Measurements from ENCODE around the gene TCF4.

The TCF4 gene

DNA sequence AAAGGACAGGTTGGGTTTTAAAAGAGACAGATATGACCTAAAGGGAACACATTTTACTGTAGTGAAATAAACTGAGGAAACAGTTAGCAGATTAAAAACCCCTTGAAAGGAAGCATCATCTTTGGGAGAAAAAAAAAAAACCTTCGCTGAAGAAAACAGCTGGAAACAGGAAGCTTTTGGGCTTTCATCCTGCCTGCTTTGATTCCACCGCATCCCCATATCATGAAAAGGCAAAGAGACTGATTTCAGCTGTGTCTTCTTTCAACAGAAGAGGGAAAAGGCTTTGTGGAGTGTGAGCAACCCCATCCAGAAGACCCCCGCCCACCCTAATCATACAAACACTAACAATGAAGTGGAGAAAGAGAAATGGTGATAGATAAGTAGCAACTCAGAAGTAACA, 86.4 kb downstream of the TCF4 start:
- DNase-seq: no peak

- no peak for DNase-seq
Observed at GRCh38 chr18:55500316-55501086, 87.5 kb downstream of the TCF4 start.

DNA sequence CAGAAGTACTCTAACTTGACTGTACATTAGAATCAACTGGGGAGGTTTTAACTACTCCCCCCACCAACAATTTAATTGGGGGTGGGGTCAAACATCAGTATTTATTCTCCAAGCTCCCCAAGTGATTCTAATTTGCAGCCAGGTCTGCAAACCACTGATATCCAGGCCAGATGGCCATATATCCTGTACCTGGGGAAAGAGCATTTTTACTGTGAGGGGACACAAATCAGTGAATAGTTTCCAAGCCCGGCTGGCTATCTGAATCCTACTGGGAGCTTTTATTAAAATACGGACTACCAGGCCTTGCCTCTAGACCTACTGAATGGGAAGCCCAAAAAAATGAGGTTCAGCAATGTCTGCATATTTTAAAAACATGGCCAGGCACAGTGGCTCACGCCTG, 88.5 kb downstream of the TCF4 start:
- no peak for DNase-seq

DNA sequence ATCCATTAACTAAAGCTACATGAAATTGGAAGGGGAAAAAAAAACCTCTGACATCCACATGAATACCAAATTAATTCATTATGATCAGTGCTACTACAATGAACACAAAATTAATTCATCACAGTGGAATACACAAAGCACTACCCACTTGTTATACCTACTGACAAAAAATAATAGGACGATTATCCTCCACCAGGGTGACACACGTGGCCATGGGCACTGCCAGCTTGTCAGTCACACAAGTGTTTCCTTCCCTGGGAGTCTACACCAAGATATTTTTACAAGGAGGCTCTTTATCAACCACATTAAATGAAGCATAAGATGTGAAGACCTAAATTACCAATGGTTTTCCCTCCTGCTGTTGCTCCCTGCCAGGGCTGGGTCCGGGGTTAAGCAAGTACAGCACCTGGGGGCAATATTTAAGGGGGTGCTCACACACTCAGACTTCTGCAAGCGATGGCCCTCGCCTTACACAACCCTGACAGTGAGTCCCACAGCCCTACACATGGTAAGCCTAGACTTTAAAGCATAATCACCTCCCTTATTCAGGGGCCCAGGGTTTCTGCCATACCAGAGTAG, 90.1 kb downstream of the TCF4 start:
- no peak for DNase-seq

DNA sequence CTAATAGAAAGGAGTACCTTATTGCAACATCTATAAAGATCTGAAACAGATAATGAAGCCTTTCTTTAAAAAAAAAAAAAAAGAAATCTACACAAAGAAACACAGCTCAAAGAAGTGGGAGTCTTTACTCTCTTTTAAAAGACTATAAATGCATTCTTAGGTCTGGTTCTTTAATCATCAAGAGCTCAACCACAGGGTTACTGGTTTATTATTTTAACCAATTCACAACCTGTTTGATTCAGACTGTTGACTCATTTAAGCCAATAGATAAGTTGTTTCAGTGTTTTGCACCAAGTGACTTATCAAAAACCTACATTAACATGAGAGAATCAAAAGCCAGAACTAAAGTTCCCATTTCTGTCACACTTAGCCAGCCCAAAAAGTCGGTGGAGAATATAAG, 93.1 kb downstream of the TCF4 start:
- no peak for DNase-seq

- DNase-seq: no peak
Observed at GRCh38 chr18:55494441-55494840, 93.6 kb downstream of the TCF4 start.

- DNase-seq: no peak
Observed at GRCh38 chr18:55491616-55492015, 96.4 kb downstream of the TCF4 start.

GRCh38 chr18:55489034-55489986, 98.7 kb downstream of the TCF4 start:
- DNase-seq: peak; percentile 58

GRCh38 chr18:55488473-55488872, 99.5 kb downstream of the TCF4 start:
- DNase-seq: no peak

- no peak for DNase-seq
Observed at GRCh38 chr18:55487997-55488396, 100.0 kb downstream of the TCF4 start.

- DNase-seq: no peak
Observed at GRCh38 chr18:55486936-55487335, 101.1 kb downstream of the TCF4 start.

DNA sequence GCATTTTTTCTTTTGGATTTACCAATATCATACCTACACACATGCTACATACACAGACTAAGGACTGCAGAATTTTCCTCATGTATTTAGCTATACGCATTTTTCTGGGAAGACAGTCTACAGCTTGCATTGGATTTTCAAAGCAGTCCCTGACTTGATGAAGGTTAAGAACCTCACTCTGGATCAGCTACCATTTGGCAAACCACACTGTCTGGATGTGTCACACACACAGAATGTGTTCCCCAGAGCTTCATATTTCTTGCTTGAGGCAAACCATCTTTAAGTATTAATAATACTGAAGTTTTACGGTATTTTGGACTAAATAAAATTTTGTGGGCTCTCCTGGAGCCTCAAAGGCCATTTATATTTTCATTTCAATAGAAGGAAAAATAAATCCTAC, 102.3 kb downstream of the TCF4 start:
- no peak for DNase-seq

DNA sequence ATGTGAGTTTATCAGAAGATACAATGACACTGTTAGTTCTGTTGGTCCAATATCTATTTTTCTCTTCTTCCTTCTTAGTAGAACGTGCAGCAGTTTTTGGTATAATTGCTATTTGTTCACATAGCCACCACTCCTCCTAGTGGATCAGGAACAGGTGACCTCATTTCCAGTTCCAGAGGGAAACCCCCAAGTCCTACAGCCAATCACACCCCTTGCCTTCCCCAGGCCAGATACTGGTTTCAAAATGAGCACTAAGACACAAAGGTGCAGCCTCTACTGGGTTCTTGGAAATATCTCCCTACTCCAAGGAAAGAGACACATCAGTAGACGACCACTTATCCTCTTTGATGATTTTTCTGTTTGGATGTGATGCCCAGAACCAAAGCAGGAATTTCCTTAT, 103.2 kb downstream of the TCF4 start:
- no peak for DNase-seq

GRCh38 chr18:55483266-55483871, 104.6 kb downstream of the TCF4 start:
- no peak for DNase-seq

GRCh38 chr18:55479656-55480420, 108.2 kb downstream of the TCF4 start:
- no peak for DNase-seq

GRCh38 chr18:55477860-55478581, 110.0 kb downstream of the TCF4 start:
- no peak for DNase-seq

GRCh38 chr18:55477499-55477859, 110.5 kb downstream of the TCF4 start:
- no peak for DNase-seq

DNA sequence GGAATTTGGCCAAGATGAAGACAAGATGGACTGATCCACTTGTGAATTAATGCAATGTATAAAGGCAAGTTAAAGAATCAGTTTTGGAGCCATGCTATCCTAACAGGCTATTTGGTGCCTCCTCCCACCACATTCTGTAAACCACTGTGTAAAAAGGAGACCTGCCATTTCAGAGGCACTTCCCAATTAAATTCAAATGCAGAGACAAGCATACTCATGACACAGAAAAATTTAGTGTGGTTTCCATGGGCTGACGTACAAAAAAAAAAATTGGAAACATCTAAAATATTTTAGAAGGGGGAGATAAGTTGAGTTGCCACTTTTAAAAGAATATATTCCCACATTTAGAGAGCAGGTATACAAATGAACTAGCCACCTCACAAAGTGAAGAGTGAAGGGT, 112.1 kb downstream of the TCF4 start:
- no peak for DNase-seq

- no peak for DNase-seq
Observed at GRCh38 chr18:55475467-55475866, 112.5 kb downstream of the TCF4 start.

DNA sequence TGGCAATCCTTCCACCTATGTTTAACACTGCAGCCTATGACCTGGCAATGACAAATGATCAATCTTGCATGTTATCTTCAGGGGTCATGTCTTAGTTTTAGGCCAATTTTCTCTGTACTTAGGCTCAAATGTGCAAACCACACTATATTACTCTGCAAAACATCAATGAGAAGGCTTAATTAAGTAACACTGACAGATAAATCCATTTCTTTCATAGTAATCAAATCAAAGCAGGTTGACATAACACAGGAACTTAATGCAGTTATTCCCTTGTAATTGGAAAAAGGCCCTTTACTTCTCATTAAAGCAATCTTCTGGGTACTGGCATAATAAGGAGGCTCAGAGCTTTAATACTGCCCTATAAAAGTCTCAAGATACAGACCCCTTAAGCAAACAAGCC, 114.4 kb downstream of the TCF4 start:
- no peak for DNase-seq

DNA sequence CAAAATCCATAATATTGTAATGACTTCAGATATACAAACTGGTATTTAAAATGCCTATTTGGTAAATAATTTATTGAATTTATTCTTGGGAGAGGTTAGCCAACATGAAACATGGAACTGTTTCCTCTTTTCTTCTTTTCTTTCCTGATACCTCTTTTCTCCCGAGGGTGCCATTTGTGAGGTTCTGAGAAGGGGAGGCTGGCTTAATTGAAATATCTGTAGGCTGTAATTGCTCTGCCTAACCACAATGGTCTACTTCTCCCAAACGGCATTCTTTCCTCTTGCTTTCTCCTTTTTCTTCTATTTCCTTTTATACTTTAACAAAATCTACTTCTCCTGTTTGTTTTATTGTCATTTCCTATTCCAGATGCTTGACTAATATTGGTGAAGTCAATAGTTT, 114.9 kb downstream of the TCF4 start:
- no peak for DNase-seq

DNA sequence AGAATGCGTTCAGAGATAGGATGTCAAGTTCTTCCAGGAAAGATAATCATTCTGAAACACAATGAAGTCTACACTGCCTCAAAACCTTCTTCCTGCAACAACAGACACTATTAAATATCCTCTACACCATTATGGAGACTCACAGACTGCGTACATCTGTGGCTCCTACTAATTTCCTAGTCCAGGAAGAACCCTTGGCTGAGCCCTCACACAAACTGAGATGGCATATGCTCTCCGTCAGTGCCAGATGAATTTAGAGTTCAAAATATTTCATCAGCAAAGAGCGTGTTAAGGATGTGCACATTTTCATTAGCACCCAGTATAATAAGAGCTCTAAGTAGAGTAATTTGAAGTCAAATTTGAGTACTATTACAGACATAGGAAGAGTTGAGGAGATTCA, 117.2 kb downstream of the TCF4 start:
- DNase-seq: no peak
